WTC11 (cell line): ENCODE results near the gene INPP5K. TPM values are rescaled to one million over a fixed set of nuclear protein-coding genes. Genes with fewer than 3 reads are reported as not detected.
A peak's percentile ranks its signal among the peaks of the same experiment; 100 is the strongest.

Experiments used
- ATAC-seq: fragments of 200-7000 bp; cut with Tn5 transposase; 2 replicates; pipeline ENCODE4 v1.10.0; 2021; ENCODE audit warnings: mild to moderate bottlenecking, moderate library complexity
- CTCF ChIA-PET: fragments of 300-600 bp; sonication (Branson Sonifier 250); formaldehyde crosslinking; loops from one replicate; lab custom pipeline; 2021; ENCODE audit warnings: antibody characterized with exemption; lab: Charles Lee
- POLR2A ChIA-PET: fragments of 350-600 bp; sonication (Branson Sonifier 250); formaldehyde crosslinking; loops from one replicate; lab custom pipeline; 2021; ENCODE audit warnings: antibody characterized with exemption; lab: Charles Lee
- DNase-seq: peaks from one replicate; pipeline ENCODE4 v3.0.0; 2021; ENCODE audit warnings: low spot score
- H3K27ac Mint-ChIP-seq: 2 replicates; pipeline ENCODE4 v1.8.0; 2021; ENCODE audit warnings: mixed read lengths
- H3K27me3 Mint-ChIP-seq: 2 replicates; pipeline ENCODE4 v1.8.0; 2021; ENCODE audit warnings: low read depth, mild to moderate bottlenecking, moderate library complexity, mixed read lengths
- H3K36me3 Mint-ChIP-seq: 2 replicates; pipeline ENCODE4 v1.8.0; 2021; ENCODE audit warnings: mixed read lengths
- H3K4me1 Mint-ChIP-seq: 2 replicates; pipeline ENCODE4 v1.8.0; 2022; ENCODE audit warnings: mixed read lengths
- H3K4me3 Mint-ChIP-seq: 2 replicates; pipeline ENCODE4 v1.8.0; 2021; ENCODE audit warnings: mild to moderate bottlenecking, moderate library complexity, mixed read lengths
- H3K9me3 Mint-ChIP-seq: 2 replicates; pipeline ENCODE4 v1.8.0; 2021; ENCODE audit warnings: mixed read lengths
- EMX1 ChIP-seq: fragments of 250-450 bp; sonication (Bioruptor Pico); IDR thresholded peaks from 2 replicates; pipeline ENCODE4 v1.8.0; 2021; ENCODE audit warnings: mild to moderate bottlenecking
- GTF2I ChIP-seq: fragments of 250-450 bp; sonication (Bioruptor Pico); conservative IDR thresholded peaks from 2 replicates; pipeline ENCODE4 v1.4.0; 2021; ENCODE audit warnings: mild to moderate bottlenecking
- MXD4 ChIP-seq: fragments of 250-450 bp; sonication (Bioruptor Pico); IDR thresholded peaks from 2 replicates; pipeline ENCODE4 v1.8.0; 2021; ENCODE audit warnings: mild to moderate bottlenecking, moderate library complexity, borderline replicate concordance
- NFE2L1 ChIP-seq: sonication (generic); formaldehyde crosslinking; IDR thresholded peaks from 2 replicates; pipeline ENCODE4 v1.8.1; 2023; ENCODE audit warnings: missing genetic modification reagents
- PRRX2 ChIP-seq: fragments of 250-450 bp; sonication (Bioruptor Pico); IDR thresholded peaks from 2 replicates; pipeline ENCODE4 v1.8.0; 2021; ENCODE audit warnings: mild to moderate bottlenecking
- RORB ChIP-seq: fragments of 250-450 bp; sonication (Bioruptor Pico); IDR thresholded peaks from 2 replicates; pipeline ENCODE4 v1.9.0; 2021; ENCODE audit warnings: mild to moderate bottlenecking
- TP53 ChIP-seq: sonication (generic); formaldehyde crosslinking; IDR thresholded peaks from 2 replicates; pipeline ENCODE4 v1.8.1; 2023; ENCODE audit warnings: mild to moderate bottlenecking, missing genetic modification reagents
- ZNF263 ChIP-seq: sonication (generic); formaldehyde crosslinking; IDR thresholded peaks from 2 replicates; pipeline ENCODE4 v1.8.1; 2022; ENCODE audit warnings: low read depth, mild to moderate bottlenecking, moderate library complexity, missing genetic modification reagents
- ZNF396 ChIP-seq: fragments of 250-450 bp; sonication (Bioruptor Pico); IDR thresholded peaks from 2 replicates; pipeline ENCODE4 v1.8.0; 2021; ENCODE audit warnings: mild to moderate bottlenecking, moderate library complexity, borderline replicate concordance
- ZNF671 ChIP-seq: fragments of 250-450 bp; sonication (Bioruptor Pico); IDR thresholded peaks from 2 replicates; pipeline ENCODE4 v1.8.0; 2021; ENCODE audit warnings: mild to moderate bottlenecking
- total RNA-seq: library from RNA; stranded (reverse); gene quantifications from 3 replicates; pipeline ENCODE4 v1.2.3, GENCODE V29; 2021
- TF ChIP-seq, protein P1 (sequence below): fragments of 250-450 bp; sonication (Bioruptor Pico); conservative IDR thresholded peaks from 2 replicates; pipeline ENCODE4 v1.9.0; 2021; ENCODE audit warnings: mild to moderate bottlenecking
- TF ChIP-seq, protein P2 (sequence below): sonication (generic); formaldehyde crosslinking; IDR thresholded peaks from 2 replicates; pipeline ENCODE4 v1.8.1; 2022; ENCODE audit warnings: missing genetic modification reagents, borderline replicate concordance
- TF ChIP-seq, protein P3 (sequence below): sonication (generic); formaldehyde crosslinking; conservative IDR thresholded peaks from 2 replicates; pipeline ENCODE4 v1.8.1; 2023; ENCODE audit warnings: mild to moderate bottlenecking, low read depth, missing genetic modification reagents, moderate library complexity
- TF ChIP-seq, protein P4 (sequence below): fragments of 250-450 bp; sonication (Bioruptor Pico); IDR thresholded peaks from 2 replicates; pipeline ENCODE4 v2.1.2; 2022; ENCODE audit warnings: mild to moderate bottlenecking, moderate library complexity
- TF ChIP-seq, protein P5 (sequence below): sonication (generic); formaldehyde crosslinking; IDR thresholded peaks from 2 replicates; pipeline ENCODE4 v1.8.1; 2022; ENCODE audit warnings: mild to moderate bottlenecking, missing genetic modification reagents, moderate library complexity, borderline replicate concordance
- TF ChIP-seq, protein P6 (sequence below): fragments of 250-450 bp; sonication (Bioruptor Pico); IDR thresholded peaks from 2 replicates; pipeline ENCODE4 v1.9.0; 2021; ENCODE audit warnings: mild to moderate bottlenecking

Gene INPP5K
- total RNA-seq, 1 experiment from 2014 or later, result 26.8 TPM

DNA sequence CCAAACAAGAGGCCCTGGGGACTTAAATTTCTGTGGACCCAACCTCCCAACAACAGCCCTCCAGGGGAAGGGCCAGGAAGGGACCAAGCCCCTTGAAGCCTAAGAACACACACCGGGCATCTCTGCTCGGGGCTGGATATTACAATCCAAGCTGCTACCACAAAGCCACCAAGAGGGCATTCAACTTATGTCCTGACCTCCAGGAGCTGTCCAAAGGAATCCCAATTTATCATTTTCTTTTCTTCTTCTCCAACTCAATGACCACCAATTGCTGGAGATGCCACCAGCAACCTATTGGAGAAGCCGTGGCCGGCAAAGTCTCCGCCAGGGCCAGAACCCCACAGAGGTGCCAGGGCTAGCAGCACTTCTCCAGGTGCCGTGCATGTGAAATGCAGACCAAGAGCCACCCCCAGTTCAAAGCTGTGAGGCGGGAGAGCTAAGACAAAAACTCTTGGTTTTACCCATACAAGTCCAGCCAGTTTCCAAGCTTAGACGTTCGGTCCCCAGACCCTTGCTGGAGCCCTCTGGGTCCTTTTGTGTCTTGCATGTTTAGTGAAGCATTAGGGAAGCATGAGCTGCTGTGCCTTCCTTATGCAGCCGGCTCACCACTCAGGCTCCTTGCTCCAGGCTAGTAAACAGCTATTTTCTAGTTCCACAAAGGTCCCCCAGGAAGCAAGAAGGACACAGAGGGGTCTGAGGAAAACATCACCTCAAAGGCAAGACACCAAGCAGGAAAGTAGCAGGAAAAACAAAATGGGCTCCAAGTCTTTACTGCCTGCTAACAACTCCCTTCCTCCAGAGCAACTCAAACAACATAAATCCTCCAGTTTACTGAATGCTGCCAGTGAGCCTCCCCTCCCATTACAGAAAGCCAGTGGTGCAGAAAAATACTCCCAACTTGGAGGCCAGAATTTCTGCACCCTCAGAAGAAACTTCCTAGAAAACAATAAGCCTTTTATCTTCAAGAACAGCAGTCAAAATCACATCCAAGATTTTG is 42.9 kb upstream of the INPP5K start:
- Mint-ChIP-seq H3K4me3 (no peak overlapping the region; the same call in 1 of the 2 replicates), H3K36me3 (no peaks in the 10 kb centered on the region; the same call in 1 of the 2 replicates), H3K4me1 (peaks cover 31% of the 10 kb centered on the region), H3K27ac (peak overlapping the region; percentile 70), H3K27me3 (peaks cover 9% of the 10 kb centered on the region), H3K9me3 (no peaks in the 10 kb centered on the region)
- ChIA-PET CTCF (interaction anchor here (0.8 to 1.3 kb wide), 2 partner anchors 15 to 71 kb away, joined by 4 read pairs; no protein-coding TSS in a partner anchor), POLR2A (no interaction called here)
- no peak for TF ChIP-seq ZNF671
- TF ChIP-seq, protein P1, sequence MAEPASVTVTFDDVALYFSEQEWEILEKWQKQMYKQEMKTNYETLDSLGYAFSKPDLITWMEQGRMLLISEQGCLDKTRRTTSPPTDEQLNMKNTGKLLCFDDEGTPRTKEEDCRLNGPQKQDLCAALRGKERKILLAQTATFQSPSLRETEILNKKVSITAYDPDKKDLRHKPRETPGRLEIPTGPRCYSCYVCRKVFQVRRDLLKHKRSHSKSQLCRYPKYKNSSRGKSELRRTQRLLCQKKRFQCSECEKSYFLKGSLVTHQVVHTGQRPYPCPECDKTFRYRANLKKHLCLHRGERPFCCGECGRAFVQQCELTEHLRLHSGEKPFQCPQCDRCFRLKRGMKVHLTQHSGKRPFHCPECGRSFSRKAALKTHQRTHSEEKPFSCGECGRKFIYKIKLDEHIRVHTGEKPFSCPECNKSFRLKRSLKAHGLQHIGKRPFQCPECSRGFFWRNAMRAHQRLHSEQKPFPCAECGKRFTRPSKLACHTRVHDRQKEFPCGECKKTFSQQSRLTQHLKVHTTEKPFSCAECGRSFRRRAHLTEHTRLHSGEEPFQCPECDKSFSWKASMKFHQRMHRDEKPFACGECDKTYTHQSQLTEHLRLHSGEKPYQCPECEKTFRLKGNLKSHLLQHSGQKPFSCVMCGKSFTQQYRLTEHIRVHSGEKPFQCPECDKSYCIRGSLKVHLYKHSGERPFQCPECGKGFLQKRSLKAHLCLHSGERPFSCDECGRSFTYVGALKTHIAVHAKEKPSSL (CRISPR knock-in tag), result no peak
- DNase-seq (no peak), ATAC-seq (no peak)

DNA sequence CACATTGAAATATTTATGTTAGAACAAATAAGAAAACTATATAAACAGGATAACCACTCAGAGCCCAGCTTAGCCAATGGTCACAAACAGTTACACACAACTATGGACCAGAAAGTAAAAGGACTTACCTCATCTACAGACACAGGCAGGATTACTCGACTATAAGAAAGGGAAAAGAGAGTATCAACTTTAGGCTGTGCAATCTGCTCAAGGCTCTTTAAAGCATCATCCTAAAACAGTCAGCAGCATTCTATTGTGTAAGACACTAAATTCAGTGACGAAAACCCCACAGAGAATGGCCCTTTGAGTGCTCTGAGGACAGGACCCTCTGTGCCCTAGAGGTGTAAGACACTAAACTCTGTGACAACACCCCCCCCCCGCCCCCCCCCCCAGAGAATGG is 42.0 kb upstream of the INPP5K start:
- CTCF ChIA-PET, result interaction anchor here (1.3 kb wide), 1 partner anchor 16 kb away, joined by 4 read pairs; no protein-coding TSS in a partner anchor

DNA sequence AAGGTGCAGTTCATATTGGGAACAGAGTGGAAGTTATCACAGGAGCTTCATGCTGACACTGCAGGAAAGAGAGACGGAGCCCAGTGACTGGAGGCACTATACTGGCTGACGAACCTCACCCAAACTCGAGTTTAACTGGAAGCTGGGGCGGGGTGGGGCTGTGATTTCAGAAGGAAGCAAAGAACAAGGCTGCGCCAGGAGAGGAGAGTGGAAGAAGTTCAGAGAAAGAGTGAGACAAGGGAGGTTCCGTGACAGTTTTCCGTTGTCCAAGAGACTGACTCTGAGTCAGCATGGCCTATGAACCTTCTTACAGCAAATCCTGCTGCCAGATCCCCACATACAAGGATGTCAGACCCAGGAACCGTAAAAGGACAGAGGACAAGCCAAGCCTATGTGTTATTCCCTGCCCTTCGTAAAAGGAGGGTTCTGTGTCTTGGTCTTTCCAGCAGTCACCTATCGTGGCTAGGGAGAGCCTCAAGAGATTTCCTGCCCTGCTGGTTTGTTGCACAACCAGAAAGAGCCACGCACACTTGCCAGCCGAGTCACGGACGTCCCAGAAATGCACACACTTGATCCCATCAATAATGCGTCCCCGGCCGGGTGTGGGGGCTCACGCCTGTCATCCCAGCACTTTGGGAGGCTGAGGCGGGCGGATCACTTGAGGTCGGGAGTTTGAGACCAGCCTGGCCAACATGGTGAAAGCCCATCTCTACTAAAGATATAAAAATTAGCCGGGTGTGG is 41.1 kb upstream of the INPP5K start:
- no peak for DNase-seq
- Mint-ChIP-seq H3K4me3 (no peak overlapping the region), H3K4me1 (peaks cover 24% of the 10 kb centered on the region), H3K27ac (peak overlapping the region; percentile 24), H3K27me3 (no peaks in the 10 kb centered on the region; the same call in 1 of the 2 replicates), H3K9me3 (no peaks in the 10 kb centered on the region), H3K36me3 (peaks cover under 1% of the 10 kb centered on the region; the same call in 1 of the 2 replicates)
- no peak for ATAC-seq
- ChIA-PET POLR2A (no interaction called here), CTCF (no interaction called here)
- TF ChIP-seq, protein P2, sequence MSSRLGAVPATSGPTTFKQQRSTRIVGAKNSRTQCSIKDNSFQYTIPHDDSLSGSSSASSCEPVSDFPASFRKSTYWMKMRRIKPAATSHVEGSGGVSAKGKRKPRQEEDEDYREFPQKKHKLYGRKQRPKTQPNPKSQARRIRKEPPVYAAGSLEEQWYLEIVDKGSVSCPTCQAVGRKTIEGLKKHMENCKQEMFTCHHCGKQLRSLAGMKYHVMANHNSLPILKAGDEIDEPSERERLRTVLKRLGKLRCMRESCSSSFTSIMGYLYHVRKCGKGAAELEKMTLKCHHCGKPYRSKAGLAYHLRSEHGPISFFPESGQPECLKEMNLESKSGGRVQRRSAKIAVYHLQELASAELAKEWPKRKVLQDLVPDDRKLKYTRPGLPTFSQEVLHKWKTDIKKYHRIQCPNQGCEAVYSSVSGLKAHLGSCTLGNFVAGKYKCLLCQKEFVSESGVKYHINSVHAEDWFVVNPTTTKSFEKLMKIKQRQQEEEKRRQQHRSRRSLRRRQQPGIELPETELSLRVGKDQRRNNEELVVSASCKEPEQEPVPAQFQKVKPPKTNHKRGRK (CRISPR knock-in tag), result no peak
- TF ChIP-seq, protein P3, sequence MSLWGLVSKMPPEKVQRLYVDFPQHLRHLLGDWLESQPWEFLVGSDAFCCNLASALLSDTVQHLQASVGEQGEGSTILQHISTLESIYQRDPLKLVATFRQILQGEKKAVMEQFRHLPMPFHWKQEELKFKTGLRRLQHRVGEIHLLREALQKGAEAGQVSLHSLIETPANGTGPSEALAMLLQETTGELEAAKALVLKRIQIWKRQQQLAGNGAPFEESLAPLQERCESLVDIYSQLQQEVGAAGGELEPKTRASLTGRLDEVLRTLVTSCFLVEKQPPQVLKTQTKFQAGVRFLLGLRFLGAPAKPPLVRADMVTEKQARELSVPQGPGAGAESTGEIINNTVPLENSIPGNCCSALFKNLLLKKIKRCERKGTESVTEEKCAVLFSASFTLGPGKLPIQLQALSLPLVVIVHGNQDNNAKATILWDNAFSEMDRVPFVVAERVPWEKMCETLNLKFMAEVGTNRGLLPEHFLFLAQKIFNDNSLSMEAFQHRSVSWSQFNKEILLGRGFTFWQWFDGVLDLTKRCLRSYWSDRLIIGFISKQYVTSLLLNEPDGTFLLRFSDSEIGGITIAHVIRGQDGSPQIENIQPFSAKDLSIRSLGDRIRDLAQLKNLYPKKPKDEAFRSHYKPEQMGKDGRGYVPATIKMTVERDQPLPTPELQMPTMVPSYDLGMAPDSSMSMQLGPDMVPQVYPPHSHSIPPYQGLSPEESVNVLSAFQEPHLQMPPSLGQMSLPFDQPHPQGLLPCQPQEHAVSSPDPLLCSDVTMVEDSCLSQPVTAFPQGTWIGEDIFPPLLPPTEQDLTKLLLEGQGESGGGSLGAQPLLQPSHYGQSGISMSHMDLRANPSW (CRISPR knock-in tag), result no peak
- TF ChIP-seq TP53 (CRISPR knock-in tag), result no peak
- TF ChIP-seq, protein P4, sequence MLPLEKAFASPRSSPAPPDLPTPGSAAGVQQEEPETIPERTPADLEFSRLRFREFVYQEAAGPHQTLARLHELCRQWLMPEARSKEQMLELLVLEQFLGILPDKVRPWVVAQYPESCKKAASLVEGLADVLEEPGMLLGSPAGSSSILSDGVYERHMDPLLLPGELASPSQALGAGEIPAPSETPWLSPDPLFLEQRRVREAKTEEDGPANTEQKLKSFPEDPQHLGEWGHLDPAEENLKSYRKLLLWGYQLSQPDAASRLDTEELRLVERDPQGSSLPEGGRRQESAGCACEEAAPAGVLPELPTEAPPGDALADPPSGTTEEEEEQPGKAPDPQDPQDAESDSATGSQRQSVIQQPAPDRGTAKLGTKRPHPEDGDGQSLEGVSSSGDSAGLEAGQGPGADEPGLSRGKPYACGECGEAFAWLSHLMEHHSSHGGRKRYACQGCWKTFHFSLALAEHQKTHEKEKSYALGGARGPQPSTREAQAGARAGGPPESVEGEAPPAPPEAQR (CRISPR knock-in tag), result no peak
- no peak for TF ChIP-seq ZNF263 (CRISPR knock-in tag)
- TF ChIP-seq EMX1, result no peak
- TF ChIP-seq RORB, result no peak
- TF ChIP-seq ZNF396 (CRISPR knock-in tag), result no peak

More for the DNA sequence above, 42.0 kb upstream of the INPP5K start:
- POLR2A ChIA-PET, result no interaction called here
- no peak for DNase-seq
- TF ChIP-seq MXD4, result no peak
- no peak for TF ChIP-seq GTF2I
- TF ChIP-seq, protein P5, sequence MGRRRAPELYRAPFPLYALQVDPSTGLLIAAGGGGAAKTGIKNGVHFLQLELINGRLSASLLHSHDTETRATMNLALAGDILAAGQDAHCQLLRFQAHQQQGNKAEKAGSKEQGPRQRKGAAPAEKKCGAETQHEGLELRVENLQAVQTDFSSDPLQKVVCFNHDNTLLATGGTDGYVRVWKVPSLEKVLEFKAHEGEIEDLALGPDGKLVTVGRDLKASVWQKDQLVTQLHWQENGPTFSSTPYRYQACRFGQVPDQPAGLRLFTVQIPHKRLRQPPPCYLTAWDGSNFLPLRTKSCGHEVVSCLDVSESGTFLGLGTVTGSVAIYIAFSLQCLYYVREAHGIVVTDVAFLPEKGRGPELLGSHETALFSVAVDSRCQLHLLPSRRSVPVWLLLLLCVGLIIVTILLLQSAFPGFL, result no peak
- TF ChIP-seq, protein P6, sequence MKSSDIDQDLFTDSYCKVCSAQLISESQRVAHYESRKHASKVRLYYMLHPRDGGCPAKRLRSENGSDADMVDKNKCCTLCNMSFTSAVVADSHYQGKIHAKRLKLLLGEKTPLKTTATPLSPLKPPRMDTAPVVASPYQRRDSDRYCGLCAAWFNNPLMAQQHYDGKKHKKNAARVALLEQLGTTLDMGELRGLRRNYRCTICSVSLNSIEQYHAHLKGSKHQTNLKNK (CRISPR knock-in tag), result no peak
- no peak for TF ChIP-seq NFE2L1 (CRISPR knock-in tag)
- TF ChIP-seq PRRX2 (CRISPR knock-in tag), result no peak
- Mint-ChIP-seq H3K36me3 (no peaks in the 10 kb centered on the region; the same call in 1 of the 2 replicates), H3K4me3 (no peak overlapping the region), H3K27ac (no peak overlapping the region), H3K4me1 (peaks cover 24% of the 10 kb centered on the region), H3K27me3 (peaks cover 3% of the 10 kb centered on the region; the same call in 1 of the 2 replicates), H3K9me3 (no peaks in the 10 kb centered on the region)
- ATAC-seq, result no peak
